Osteocyte (in vitro differentiated cells): ENCODE results near the gene CELA3A. TPM values are rescaled to one million over a fixed set of nuclear protein-coding genes. Genes with fewer than 3 reads are reported as not detected.

Experiments
- DNase-seq: peaks from one replicate; pipeline ENCODE4 v3.0.0; 2021; ENCODE audit warnings: mixed read lengths; ENCODE audit not compliant: unreplicated experiment; ENCODE audit errors: extremely low spot score
- H3K27ac Mint-ChIP-seq: one replicate; pipeline ENCODE4 v1.8.0; 2021; ENCODE audit warnings: mild to moderate bottlenecking, mixed read lengths; ENCODE audit not compliant: unreplicated experiment
- H3K27me3 Mint-ChIP-seq: one replicate; pipeline ENCODE4 v1.8.0; 2021; ENCODE audit warnings: mixed read lengths; ENCODE audit not compliant: unreplicated experiment
- H3K36me3 Mint-ChIP-seq: one replicate; pipeline ENCODE4 v1.8.0; 2021; ENCODE audit warnings: mixed read lengths; ENCODE audit not compliant: unreplicated experiment
- H3K4me1 Mint-ChIP-seq: one replicate; pipeline ENCODE4 v1.8.0; 2021; ENCODE audit warnings: mixed read lengths; ENCODE audit not compliant: unreplicated experiment
- H3K4me3 Mint-ChIP-seq: one replicate; pipeline ENCODE4 v1.8.0; 2021; ENCODE audit warnings: mild to moderate bottlenecking, moderate library complexity, mixed read lengths; ENCODE audit not compliant: unreplicated experiment
- H3K9me3 Mint-ChIP-seq: one replicate; pipeline ENCODE4 v1.8.0; 2021; ENCODE audit warnings: mixed read lengths; ENCODE audit not compliant: unreplicated experiment
- CTCF ChIP-seq: fragments of 200-600 bp; sonication (generic); IDR thresholded peaks from 2 replicates; pipeline ENCODE4 v1.5.0; 2021; ENCODE audit warnings: antibody characterized with exemption, mild to moderate bottlenecking, moderate library complexity
- total RNA-seq: library from RNA; stranded (reverse); gene quantifications from 2 replicates; pipeline ENCODE4 v1.2.1, GENCODE V29; 2021

CELA3A gene
- total RNA-seq, 1 donor from 2014 or later = not detected

- H3K27ac Mint-ChIP-seq = no peak overlapping the region
- no peak overlapping the region for H3K4me3 Mint-ChIP-seq
- no peak for TF ChIP-seq CTCF
- H3K9me3 Mint-ChIP-seq = no peaks in the 10 kb centered on the region
- no peak for DNase-seq
- no peaks in the 10 kb centered on the region for H3K36me3 Mint-ChIP-seq
- H3K27me3 Mint-ChIP-seq = no peaks in the 10 kb centered on the region
- H3K4me1 Mint-ChIP-seq = peaks cover 8% of the 10 kb centered on the region
Measured at GRCh38 chr1:22037520-22037919, 36.1 kb downstream of the CELA3A start.

- no peaks in the 10 kb centered on the region for H3K36me3 Mint-ChIP-seq
- H3K27ac Mint-ChIP-seq = no peak overlapping the region
- peaks cover 8% of the 10 kb centered on the region for H3K4me1 Mint-ChIP-seq
- TF ChIP-seq CTCF = no peak
- DNase-seq = no peak
- no peaks in the 10 kb centered on the region for H3K27me3 Mint-ChIP-seq
- no peak overlapping the region for H3K4me3 Mint-ChIP-seq
- H3K9me3 Mint-ChIP-seq = no peaks in the 10 kb centered on the region
Measured at GRCh38 chr1:22038036-22038435, 36.6 kb downstream of the CELA3A start.

- TF ChIP-seq CTCF = no peak
- Mint-ChIP-seq H3K27ac (no peak overlapping the region), H3K4me3 (no peak overlapping the region), H3K36me3 (no peaks in the 10 kb centered on the region), H3K9me3 (no peaks in the 10 kb centered on the region), H3K4me1 (peaks cover 10% of the 10 kb centered on the region), H3K27me3 (no peaks in the 10 kb centered on the region)
- DNase-seq = no peak
Measured at GRCh38 chr1:22039594-22040285, 38.3 kb downstream of the CELA3A start.

GRCh38 chr1:22040286-22040623 lies 38.8 kb downstream of the CELA3A start:
- H3K36me3 Mint-ChIP-seq = no peaks in the 10 kb centered on the region
- TF ChIP-seq CTCF = no peak
- H3K4me1 Mint-ChIP-seq = peaks cover 12% of the 10 kb centered on the region
- DNase-seq = no peak
- H3K4me3 Mint-ChIP-seq = no peak overlapping the region
- H3K27me3 Mint-ChIP-seq = no peaks in the 10 kb centered on the region
- no peak overlapping the region for H3K27ac Mint-ChIP-seq
- H3K9me3 Mint-ChIP-seq = peaks cover 1% of the 10 kb centered on the region

GRCh38 chr1:22041505-22041904 lies 40.0 kb downstream of the CELA3A start:
- peaks cover 4% of the 10 kb centered on the region for H3K9me3 Mint-ChIP-seq
- no peak overlapping the region for H3K4me3 Mint-ChIP-seq
- no peak overlapping the region for H3K27ac Mint-ChIP-seq
- H3K4me1 Mint-ChIP-seq = peaks cover 12% of the 10 kb centered on the region
- no peaks in the 10 kb centered on the region for H3K36me3 Mint-ChIP-seq
- H3K27me3 Mint-ChIP-seq = no peaks in the 10 kb centered on the region
- no peak for TF ChIP-seq CTCF
- DNase-seq = no peak
